Posterior vena cava (tissue), 2 donors: ENCODE measurements around the gene SYNGR3. TPM values are rescaled to one million over a fixed set of nuclear protein-coding genes. Genes with fewer than 3 reads are reported as not detected.
"Not testable (repeated sequence)": the region's sequence is repeated elsewhere in the genome, so short reads cannot be mapped to it uniquely, and the experiment has no call there.

ENCODE experiments used
- DNase-seq: peaks from one replicate; pipeline ENCODE4 v3.0.0-alpha.2; 2020; ENCODE audit warnings: low spot score
- intact Hi-C, 2 donors: fragments of 100-400 bp; cut with DNase I; formaldehyde crosslinking; loops; one replicate each; pipeline versions ENCODE4 v1.14.1 to v1.14.2; 2022 to 2023
- total RNA-seq, 2 donors: library from RNA; stranded (reverse); fragmentation: NEBNext Ultra II Directional; extraction: Animal tissue kit (Norgen Biotek cat#: 25700); gene quantifications; one replicate each; pipeline ENCODE4 v1.2.1, GENCODE V29; 2021
- donor health status: DM: yes; HTN: yes; CAD: no.
- donor health status: DM: yes; HTN: yes; CAD: no.

The SYNGR3 gene
- total RNA-seq, 2 donors from 2014 or later: 0.33 to 0.83 TPM

- intact Hi-C loops, DNase-seq: not testable (repeated sequence)
Observed at GRCh38 chr16:1958143-1958491, 31.7 kb upstream of the SYNGR3 start.

DNA sequence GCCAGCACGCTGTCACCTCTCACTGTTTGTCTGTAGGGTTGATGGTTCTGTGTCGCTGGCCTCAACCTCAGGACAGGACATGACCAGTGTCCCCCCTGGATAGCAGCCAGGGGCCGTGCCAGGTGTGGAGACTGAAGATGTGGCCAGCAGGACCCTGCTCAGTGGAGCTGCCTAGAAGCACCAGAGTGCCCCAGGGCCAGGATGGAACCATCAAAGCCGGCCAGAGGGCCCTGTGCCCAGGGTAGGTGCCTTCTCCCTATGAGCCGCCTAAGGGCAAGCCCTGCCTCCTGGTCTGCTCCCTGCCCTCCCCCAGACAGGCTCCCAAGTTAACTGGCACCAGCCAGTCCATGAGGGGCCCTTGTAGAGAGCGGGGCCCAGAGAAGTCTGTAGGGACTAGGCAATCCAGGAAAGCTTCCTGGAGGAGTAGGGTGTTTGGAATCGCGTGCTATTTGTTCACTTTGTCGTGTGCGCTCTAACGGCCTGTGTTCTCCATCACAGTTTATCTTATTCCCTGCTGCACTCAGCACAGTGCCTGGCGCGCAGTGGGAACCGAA lies 31.0 kb upstream of the SYNGR3 start:
- DNase-seq: no peak
- intact Hi-C loops: no loop called here

DNA sequence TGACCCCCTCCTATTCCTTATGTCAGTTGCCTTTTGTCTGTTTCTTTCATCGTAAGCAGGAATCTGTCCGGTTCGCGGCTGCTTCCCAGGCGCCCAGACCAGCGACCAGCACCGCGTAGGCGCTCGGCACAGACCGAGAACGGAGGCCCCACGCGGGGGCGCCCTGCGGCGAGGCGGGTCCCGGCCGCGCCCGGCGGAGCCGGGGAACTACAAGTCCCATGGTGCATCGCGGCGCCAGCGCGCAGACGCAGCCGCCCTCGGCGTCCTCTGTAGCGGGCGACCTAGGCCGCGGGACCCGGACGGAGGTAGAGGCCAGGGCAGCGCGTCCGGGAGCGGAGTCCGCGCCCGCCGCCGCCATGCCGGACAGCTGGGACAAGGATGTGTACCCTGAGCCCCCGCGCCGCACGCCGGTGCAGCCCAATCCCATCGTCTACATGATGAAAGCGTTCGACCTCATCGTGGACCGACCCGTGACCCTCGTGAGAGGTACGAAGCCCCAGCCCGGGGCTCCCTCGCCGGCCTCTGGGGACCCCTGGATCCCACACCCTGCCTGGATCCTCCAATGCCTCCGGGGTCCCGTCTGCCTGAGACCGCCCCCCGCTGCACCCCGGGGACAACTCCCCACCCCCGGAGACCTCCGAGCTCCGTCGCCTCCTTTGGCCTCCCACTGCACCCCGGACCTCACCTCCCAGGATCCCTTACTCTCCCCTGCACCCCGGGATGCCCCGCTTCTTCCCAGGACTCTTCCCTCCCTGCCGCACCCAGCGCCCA lies 30.3 kb upstream of the SYNGR3 start, which contains the start of gene NDUFB10:
NDUFB10 (plus strand) TSS at position 270 of the 771 bp plus-strand sequence; CDS start at position 357, 87 bp downstream.
- intact Hi-C loops: no loop called here

DNA sequence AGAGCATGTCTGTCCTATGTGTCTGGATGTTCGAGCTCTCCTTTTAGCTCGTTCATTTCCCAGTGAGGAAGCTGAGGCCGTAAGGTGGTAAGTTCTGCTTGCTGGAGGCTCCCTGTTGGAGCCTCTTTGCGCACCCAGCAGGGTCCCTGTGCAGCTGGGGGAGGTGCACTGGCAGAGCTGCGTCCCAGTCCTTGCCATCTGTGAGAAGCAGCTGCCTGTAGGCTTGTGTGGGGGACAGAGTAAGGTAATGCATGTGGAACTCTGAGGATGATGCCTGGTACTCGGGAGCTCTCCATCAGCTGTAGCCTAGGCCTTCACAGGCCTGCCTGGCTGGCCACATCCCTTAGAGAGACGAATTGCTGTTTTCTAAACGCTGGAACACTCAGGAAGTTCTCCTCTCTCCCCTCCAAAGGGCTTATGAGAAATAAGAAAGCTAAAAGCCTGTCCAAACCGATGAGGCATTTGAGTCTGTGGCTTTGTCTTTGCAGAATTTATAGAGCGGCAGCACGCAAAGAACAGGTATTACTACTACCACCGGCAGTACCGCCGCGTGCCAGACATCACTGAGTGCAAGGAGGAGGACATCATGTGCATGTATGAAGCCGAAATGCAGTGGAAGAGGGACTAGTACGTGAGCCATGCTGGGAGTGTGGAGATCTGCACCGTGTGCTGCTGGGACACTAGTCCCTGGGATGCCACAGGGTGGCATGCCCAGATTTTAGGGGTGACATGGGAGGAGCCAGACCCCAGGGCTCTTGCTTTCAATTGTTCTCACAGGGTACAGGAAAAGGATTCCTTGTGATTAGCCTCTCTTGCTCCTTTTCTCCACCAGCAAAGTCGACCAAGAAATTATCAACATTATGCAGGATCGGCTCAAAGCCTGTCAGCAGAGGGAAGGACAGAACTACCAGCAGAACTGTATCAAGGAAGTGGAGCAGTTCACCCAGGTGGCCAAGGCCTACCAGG lies 28.8 kb upstream of the SYNGR3 start:
- DNase-seq: no peak
- intact Hi-C loops: no loop called here

More for the DNA sequence above, 30.3 kb upstream of the SYNGR3 start, which contains the start of gene NDUFB10:
- DNase-seq: peak; percentile 98

- DNase-seq: no peak
- intact Hi-C loops: no loop called here
Observed at GRCh38 chr16:1961651-1962067, 28.1 kb upstream of the SYNGR3 start.

GRCh38 chr16:1962161-1963153 lies 27.3 kb upstream of the SYNGR3 start:
- DNase-seq, intact Hi-C loops: not testable (repeated sequence)

DNA sequence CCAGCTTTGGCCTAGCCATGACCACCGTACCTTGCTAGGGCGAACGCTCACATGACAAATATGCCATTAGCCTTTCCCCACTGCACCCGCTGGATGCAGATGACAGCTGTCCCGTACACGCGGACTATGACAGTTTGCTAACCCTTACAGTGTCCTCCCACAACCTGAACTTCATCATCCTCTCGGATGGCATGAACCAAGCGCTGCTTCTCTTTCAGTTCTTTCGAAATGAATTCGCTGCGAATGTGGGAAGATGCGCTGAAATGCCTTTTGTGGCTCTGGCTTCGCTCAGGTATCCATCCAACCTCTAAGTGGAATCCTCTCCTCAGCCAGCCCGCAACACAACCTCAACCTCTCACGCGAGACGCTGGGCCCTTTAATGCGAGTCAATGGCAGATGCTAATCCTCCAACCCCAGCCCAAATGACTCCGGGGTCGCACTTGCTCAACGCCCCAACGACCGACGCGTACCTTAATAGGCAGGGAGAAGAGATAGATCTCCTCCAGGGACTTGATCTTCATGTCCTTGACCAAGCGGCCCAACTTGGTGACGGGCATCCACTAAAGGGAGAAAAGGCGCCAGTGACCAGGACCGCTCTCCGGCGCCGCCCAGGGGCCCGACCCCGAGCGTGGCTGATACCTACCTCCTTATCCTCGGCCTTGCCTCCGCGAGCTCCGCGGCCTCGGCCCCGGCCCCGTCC lies 25.8 kb upstream of the SYNGR3 start:
- DNase-seq: no peak
- intact Hi-C loops: no loop called here

- intact Hi-C loops: no loop called here
- DNase-seq: peak; percentile 100
Observed at GRCh38 chr16:1964506-1965395, 25.0 kb upstream of the SYNGR3 start, which contains the start of gene RPS2. RPS2 (minus strand) TSS chr16:1964826; CDS start chr16:1964625, 201 bp downstream.

DNA sequence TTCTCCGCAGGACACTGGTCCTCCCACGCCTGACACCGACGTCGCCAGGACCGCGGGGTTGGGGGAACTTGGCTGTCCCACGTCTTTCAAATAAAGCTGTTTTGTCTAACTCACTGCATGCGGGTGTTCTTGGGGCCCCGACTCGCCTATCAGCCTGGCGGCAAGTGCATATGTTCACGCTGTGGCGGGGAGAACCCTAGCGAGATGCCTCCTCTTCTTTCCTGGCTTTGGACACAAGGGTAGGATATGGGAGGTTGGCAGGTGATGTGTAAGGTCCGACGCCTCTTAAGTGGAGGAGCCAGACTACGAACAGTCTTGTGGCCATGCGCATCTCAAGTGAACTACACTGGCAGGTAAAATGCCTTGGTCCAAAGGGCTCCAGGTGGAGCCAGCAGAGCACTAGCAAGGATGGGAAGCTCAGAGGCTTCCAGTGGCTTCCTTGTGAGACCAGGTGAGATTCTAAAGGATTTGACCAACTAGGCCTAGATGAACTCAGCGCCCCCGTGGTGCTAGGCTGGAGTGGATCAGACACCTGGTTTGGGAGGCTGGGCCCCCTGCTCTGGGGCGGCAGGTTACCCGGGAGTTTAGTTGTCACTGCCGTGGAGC lies 24.3 kb upstream of the SYNGR3 start:
- intact Hi-C loops: no loop called here
- DNase-seq: no peak

DNA sequence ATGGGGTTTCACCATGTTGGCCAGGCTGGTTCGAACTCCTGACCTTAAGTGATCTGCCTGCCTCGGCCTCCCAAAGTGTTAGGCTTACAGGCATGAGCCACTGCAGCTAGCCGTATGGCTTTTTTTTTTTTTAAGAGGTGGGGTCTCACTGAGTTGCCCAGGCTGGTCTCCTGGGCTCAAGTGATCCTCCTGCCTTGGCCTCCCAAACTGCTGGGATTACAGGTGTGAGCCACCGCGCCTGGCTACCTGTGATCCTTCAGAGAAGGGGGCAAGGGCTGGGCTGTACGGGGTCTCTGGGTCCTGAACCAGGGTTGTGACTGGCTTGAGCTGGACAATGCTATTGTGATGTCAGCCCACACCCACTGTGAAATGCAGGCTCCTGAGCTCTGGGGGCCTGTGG lies 23.3 kb upstream of the SYNGR3 start, which contains the start of gene RNF151:
RNF151 (plus strand) TSS at position 397 of the 400 bp plus-strand sequence. CDS start 26 bp downstream, outside the sequence.
- intact Hi-C loops: no loop called here
- no peak for DNase-seq

DNA sequence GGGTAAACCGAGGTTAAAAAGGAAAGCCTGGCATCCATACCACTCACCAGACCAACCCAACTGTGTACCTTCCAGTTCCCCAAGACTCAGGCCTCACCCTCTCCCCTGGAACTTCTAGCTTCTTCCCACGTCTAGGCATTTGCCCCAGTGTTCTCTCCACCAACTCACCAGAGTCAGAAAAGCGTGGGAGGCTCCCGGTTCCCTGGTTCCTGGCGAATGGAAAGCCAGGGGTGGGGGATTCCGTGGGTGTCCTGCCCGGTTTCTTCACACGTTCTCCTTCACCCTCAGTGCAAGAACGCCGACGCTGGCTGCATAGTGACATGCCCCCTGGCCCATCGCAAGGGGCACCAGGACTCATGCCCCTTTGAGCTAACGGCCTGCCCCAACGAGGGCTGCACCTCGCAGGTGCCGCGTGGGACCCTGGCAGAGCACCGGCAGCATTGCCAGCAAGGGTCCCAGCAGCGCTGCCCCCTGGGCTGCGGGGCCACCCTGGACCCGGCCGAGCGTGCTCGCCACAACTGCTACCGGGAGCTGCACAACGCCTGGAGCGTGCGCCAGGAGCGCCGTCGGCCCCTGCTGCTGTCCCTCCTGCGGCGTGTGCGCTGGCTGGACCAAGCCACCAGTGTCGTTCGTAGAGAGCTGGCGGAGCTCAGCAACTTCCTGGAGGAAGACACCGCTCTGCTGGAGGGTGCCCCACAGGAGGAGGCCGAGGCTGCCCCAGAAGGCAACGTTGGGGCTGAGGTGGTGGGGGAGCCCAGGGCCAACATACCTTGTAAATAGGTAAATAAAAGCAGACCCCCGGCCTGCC lies 21.4 kb upstream of the SYNGR3 start:
- intact Hi-C loops: no loop called here
- DNase-seq: no peak

- peak; percentile 98 for DNase-seq
- intact Hi-C loops: no loop called here
Observed at GRCh38 chr16:1971796-1972489, 17.8 kb upstream of the SYNGR3 start, which contains the start of gene TBL3. TBL3 (plus strand) TSS chr16:1972053; CDS start chr16:1972165, 112 bp downstream.

DNA sequence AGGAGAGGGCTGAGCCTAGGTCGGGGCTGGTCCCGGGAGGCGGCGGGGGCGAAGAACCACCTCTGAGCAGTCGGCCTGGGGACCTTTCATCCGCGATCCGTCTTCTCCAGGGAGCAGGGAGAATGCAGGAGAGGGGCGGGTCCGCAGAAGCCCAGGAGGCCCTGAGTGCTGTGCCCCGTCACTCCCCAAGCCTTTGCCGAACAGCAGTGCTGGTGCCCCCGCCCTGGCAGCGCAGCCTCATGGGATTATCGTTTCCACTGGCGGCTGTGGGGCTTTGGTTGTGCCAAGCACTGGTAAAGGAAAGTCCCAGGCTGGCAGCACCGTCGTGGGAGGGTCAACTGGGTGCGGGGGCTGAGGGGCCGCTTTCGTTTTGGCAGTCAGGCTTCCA lies 17.3 kb upstream of the SYNGR3 start:
- DNase-seq: no peak
- intact Hi-C loops: no loop called here

- intact Hi-C loops: no loop called here
- DNase-seq: no peak
Observed at GRCh38 chr16:1973461-1974156, 16.2 kb upstream of the SYNGR3 start.
